SK-N-SH (cell line): Measurements from ENCODE around the gene RARG. TPM values are rescaled to one million over a fixed set of nuclear protein-coding genes. Genes with fewer than 3 reads are reported as not detected.
A peak's percentile ranks its signal among the peaks of the same experiment; 100 is the strongest.

Experiments used
- CTCF ChIA-PET: fragments of 300-600, 350-600 bp; formaldehyde crosslinking; extraction: SDS; loops from one replicate; lab custom pipeline; 2021; lab: Yijun Ruan, JAX
- POLR2A ChIA-PET: fragments of 350-600 bp; sonication (Branson Sonifier 250); formaldehyde crosslinking; extraction: SDS; loops from one replicate; lab custom pipeline; 2020; ENCODE audit warnings: antibody characterized with exemption, inconsistent platforms; lab: Yijun Ruan, JAX
- DNase-seq: peaks from one replicate; pipeline ENCODE4 v3.0.0; 2012
- H2AFZ ChIP-seq: fragments of 200-600 bp; sonication (generic); 2 replicates; pipeline ENCODE4 v1.8.1; 2016; ENCODE audit warnings: antibody characterized with exemption, mild to moderate bottlenecking, low read depth
- H3F3A ChIP-seq: fragments of 200-600 bp; sonication (generic); replicated peaks from 2 replicates; pipeline ENCODE3; 2016; ENCODE audit warnings: antibody characterized with exemption, mild to moderate bottlenecking; ENCODE audit not compliant: insufficient read depth
- H3K27ac ChIP-seq, 2 experiments: fragments of 200-500 bp in 1 of 2; fragments of 200-600 bp in 1 of 2; sonication (Bioruptor generic) in 1 of 2; sonication (generic), shearing (Covaris generic) in 1 of 2; 2 replicates each; pipeline versions ENCODE4 v1.5.1 to v1.6.1; 2014 to 2016; ENCODE audit warnings: low read depth in 2 of 2, inconsistent platforms in 1 of 2, low read length in 1 of 2, mild to moderate bottlenecking in 1 of 2, mixed read lengths in 1 of 2
- H3K27me3 ChIP-seq: fragments of 200-600 bp; sonication (generic), shearing (Covaris generic); 2 replicates; pipeline ENCODE4 v1.6.1; 2016; ENCODE audit warnings: mixed run types; ENCODE audit not compliant: insufficient read depth
- H3K36me3 ChIP-seq, 2 experiments: fragments of 200-500 bp in 1 of 2; fragments of 200-600 bp in 1 of 2; sonication (Bioruptor generic) in 1 of 2; sonication (generic) in 1 of 2; replicated peaks in 1 of 2; 2 replicates each; pipeline versions ENCODE3 to v1.5.1; 2014 to 2016; ENCODE audit warnings: low read length in 1 of 2, mild to moderate bottlenecking in 1 of 2; ENCODE audit not compliant: insufficient read depth in 2 of 2, control insufficient read depth in 1 of 2
- H3K4me1 ChIP-seq, 2 experiments: fragments of 200-500 bp in 1 of 2; fragments of 200-600 bp in 1 of 2; sonication (Bioruptor generic) in 1 of 2; sonication (generic), shearing (Covaris generic) in 1 of 2; 2 replicates each; pipeline versions ENCODE4 v1.5.1 to v1.6.1; 2014 to 2016; ENCODE audit warnings: low read depth in 1 of 2, low read length in 1 of 2, mixed run types in 1 of 2; ENCODE audit not compliant: insufficient read depth in 2 of 2, control insufficient read depth in 1 of 2
- H3K4me2 ChIP-seq: fragments of 200-600 bp; sonication (generic), shearing (Covaris generic); 2 replicates; pipeline ENCODE4 v1.6.1; 2017; ENCODE audit warnings: mixed run types
- H3K4me3 ChIP-seq, 2 experiments: fragments of 200-500 bp in 1 of 2; fragments of 200-600 bp in 1 of 2; sonication (Bioruptor generic) in 1 of 2; sonication (generic), shearing (Covaris generic) in 1 of 2; 2 replicates each; pipeline versions ENCODE4 v1.5.1 to v1.8.1; 2014 to 2016; ENCODE audit warnings: low read depth in 2 of 2, inconsistent platforms in 1 of 2, low read length in 1 of 2, mild to moderate bottlenecking in 1 of 2, mixed read lengths in 1 of 2, moderate library complexity in 1 of 2
- H3K79me2 ChIP-seq: fragments of 200-600 bp; sonication (generic); 2 replicates; pipeline ENCODE4 v1.8.1; 2017; ENCODE audit warnings: mild to moderate bottlenecking; ENCODE audit not compliant: insufficient read depth
- H3K9ac ChIP-seq: fragments of 200-600 bp; sonication (generic); 2 replicates; pipeline ENCODE4 v1.6.1; 2017; ENCODE audit warnings: mixed run types
- H3K9me2 ChIP-seq: fragments of 200-600 bp; sonication (generic); 2 replicates; pipeline ENCODE4 v1.6.1; 2017; ENCODE audit warnings: mixed run types
- H3K9me3 ChIP-seq: fragments of 200-600 bp; sonication (generic); 2 replicates; pipeline ENCODE4 v1.6.1; 2017; ENCODE audit warnings: mixed run types, mild to moderate bottlenecking, moderate library complexity
- H4K20me1 ChIP-seq: fragments of 200-600 bp; sonication (generic); 2 replicates; pipeline ENCODE4 v1.6.1; 2017; ENCODE audit warnings: mild to moderate bottlenecking, mixed run types; ENCODE audit not compliant: insufficient read depth
- ELF1 ChIP-seq: IDR thresholded peaks from 2 replicates; pipeline ENCODE4 v1.4.0; 2012
- GABPA ChIP-seq: IDR thresholded peaks from 2 replicates; pipeline ENCODE4 v1.4.0; 2012; ENCODE audit warnings: low read depth, mild to moderate bottlenecking
- GATA2 ChIP-seq: sonication (generic); formaldehyde crosslinking; IDR thresholded peaks from 2 replicates; pipeline ENCODE4 v1.5.0; 2020; ENCODE audit warnings: mild to moderate bottlenecking, missing genetic modification reagents
- IRF3 ChIP-seq: fragments of 150-350 bp; IDR thresholded peaks from 2 replicates; pipeline ENCODE4 v1.6.1; 2016; ENCODE audit warnings: mild to moderate bottlenecking, low read depth, low read length
- MAX ChIP-seq: IDR thresholded peaks from 2 replicates; pipeline ENCODE4 v1.4.0; 2012; ENCODE audit warnings: low read depth
- MXI1 ChIP-seq: IDR thresholded peaks from 2 replicates; pipeline ENCODE4 v1.6.1; 2012; ENCODE audit warnings: mild to moderate bottlenecking, low read depth, low read length, improper control_type of control experiment
- NFIC ChIP-seq: IDR thresholded peaks from 2 replicates; pipeline ENCODE4 v1.4.0; 2012; ENCODE audit warnings: borderline replicate concordance
- POLR2AphosphoS5 ChIP-seq: IDR thresholded peaks from 2 replicates; pipeline ENCODE4 v1.6.1; 2012; ENCODE audit warnings: low read depth, low read length
- REST ChIP-seq: IDR thresholded peaks from 2 replicates; pipeline ENCODE4 v1.6.1; 2012; ENCODE audit warnings: mild to moderate bottlenecking, low read depth, low read length, moderate library complexity
- RFX5 ChIP-seq: IDR thresholded peaks from 2 replicates; pipeline ENCODE4 v1.6.1; 2012; ENCODE audit warnings: mild to moderate bottlenecking, improper control_type of control experiment, low read length
- SIN3A ChIP-seq: IDR thresholded peaks from 2 replicates; pipeline ENCODE4 v1.6.1; 2012; ENCODE audit warnings: low read depth, mild to moderate bottlenecking, low read length, moderate library complexity, borderline replicate concordance
- SMC3 ChIP-seq: IDR thresholded peaks from 2 replicates; pipeline ENCODE4 v1.6.1; 2012; ENCODE audit warnings: low read depth, low read length, improper control_type of control experiment
- USF1 ChIP-seq: IDR thresholded peaks from 2 replicates; pipeline ENCODE4 v1.4.0; 2012; ENCODE audit warnings: low read depth, borderline replicate concordance
- WGBS: methylation state at CpG from one replicate; pipeline ENCODE4 v1.1.6; 2017; ENCODE audit warnings: low lambda C conversion rate; 5-methylcytosine and 5-hydroxymethylcytosine counted together
- polyA plus RNA-seq, 3 experiments: library from polyadenylated mRNA; depleted of rRNA; stranded (reverse); fragments of >200 nt; gene quantifications; 2 replicates each; pipeline ENCODE4 v1.2.3, GENCODE V29; 2012

Gene RARG
- polyA plus RNA-seq, 1 of the 3 experiments (the other 2 are of a cell fraction), result 36.6 TPM

- TF ChIP-seq REST (no peak), RFX5 (no peak), POLR2AphosphoS5 (0 out of 2 replicates have a peak, but pooled peaks have one; percentile 3)
Observed at GRCh38 chr12:53220694-53221202, 11.3 kb downstream of the RARG start (continued).

- Histone ChIP-seq H3K4me3 (peak overlapping the region; percentile 54 to 75), H3K36me3 (peaks cover 0 to under 1% of the 10 kb centered on the region in 2 experiments), H3K27me3 (no peaks in the 10 kb centered on the region), H3K9me2 (no peaks in the 10 kb centered on the region), H3K4me1 (peaks cover 45 to 51% of the 10 kb centered on the region in 2 experiments), H3K9me3 (no peaks in the 10 kb centered on the region), H2AFZ (peak overlapping the region; percentile 2; the same call in 1 of the 2 replicates), H3K4me2 (peak overlapping the region; percentile 80), H3K79me2 (peaks cover 40% of the 10 kb centered on the region), H3K9ac (peak overlapping the region; percentile 61; the same call in 1 of the 2 replicates), H4K20me1 (peaks cover 5% of the 10 kb centered on the region; the same call in 1 of the 2 replicates)
- WGBS, result under 1% methylated on average over 34 of the region's 53 CpGs
- POLR2A ChIA-PET, result interaction anchor here (0.8 to 2.6 kb wide), 3 partner anchors 32 to 75 kb away, joined by 4 to 16 read pairs (median 6); partner anchors contain the start of genes ESPL1 and PFDN5
- CTCF ChIA-PET, result interaction anchor here (0.9 to 14.8 kb wide), 13 partner anchors 9 to 154 kb away, joined by 3 to 363 read pairs (median 6); partner anchors contain the start of genes ESPL1, MYG1 and PFDN5
- TF ChIP-seq SMC3 (no peak), NFIC (no peak), GABPA (no peak), IRF3 (no peak), SIN3A (peak; percentile 16; the same call in 1 of the 2 replicates), USF1 (no peak), MXI1 (peak; percentile 51; the same call in 1 of the 2 replicates), REST (no peak), GATA2 (CRISPR knock-in tag) (no peak), MAX (0 out of 2 replicates have a peak, but pooled peaks have one; percentile 6), POLR2AphosphoS5 (peak; percentile 11), ELF1 (no peak)
- TF ChIP-seq, all 33 proteins: peak for 4
- DNase-seq, result peak; percentile 90
- Histone ChIP-seq H3K27ac (peak overlapping the region; percentile 99; a peak in 3 of 4 replicates), H3F3A (peaks cover 37% of the 10 kb centered on the region)
Observed at GRCh38 chr12:53219956-53220693, 11.9 kb downstream of the RARG start.
